Adrenal gland (tissue), 12 donors: ENCODE results near the gene MTHFD1. TPM values are rescaled to one million over a fixed set of nuclear protein-coding genes. Genes with fewer than 3 reads are reported as not detected.

ENCODE experiments used
- DNase-seq, 7 donors: peaks; one replicate each; pipeline ENCODE4 v3.0.0-alpha.2; 2019 to 2020
- H3K27ac ChIP-seq, 5 donors: fragments of 200-600 bp; sonication (generic) in 4 of 5; 1 replicate in 3 of 5; 2 replicates in 2 of 5; pipeline versions ENCODE4 v1.5.1 to v1.8.0; 2016 to 2020; ENCODE audit warnings: mild to moderate bottlenecking in 1 of 5
- H3K27me3 ChIP-seq: fragments of 200-600 bp; 2 replicates; pipeline ENCODE4 v1.8.0; 2021
- H3K36me3 ChIP-seq, 2 donors: fragments of 200-600 bp; replicated peaks in 1 of 2; 1 replicate in 1 of 2; 2 replicates in 1 of 2; pipeline versions ENCODE4 v1.5.1 to v1.8.0; 2018 to 2022
- H3K4me1 ChIP-seq, 2 donors: fragments of 200-600 bp; replicated peaks in 1 of 2; 1 replicate in 1 of 2; 2 replicates in 1 of 2; pipeline versions ENCODE4 v1.5.1 to v1.8.0; 2018 to 2021
- H3K4me3 ChIP-seq, 4 donors: fragments of 200-600 bp; sonication (generic) in 3 of 4; one replicate each; pipeline ENCODE4 v1.5.1; 2016 to 2018
- H3K9me3 ChIP-seq, 3 donors: fragments of 200-600 bp; sonication (generic) in 1 of 3; replicated peaks in 1 of 3; 1 replicate in 2 of 3; 2 replicates in 1 of 3; pipeline versions ENCODE4 v1.5.1 to v1.8.0; 2016 to 2021
- POLR2A ChIP-seq, 2 donors: fragments of 450-650 bp; IDR thresholded peaks; one replicate each; pipeline ENCODE4 v1.6.1; 2017; ENCODE audit warnings: antibody characterized with exemption in 2 of 2, mild to moderate bottlenecking in 2 of 2, moderate library complexity in 1 of 2
- WGBS, 4 donors: extraction: QIAGEN DNeasy Blood & Tissue Kit in 2 of 4; methylation state at CpG; one replicate each; pipeline versions ENCODE4 v1.1.5 to v1.1.7; 2013 to 2017; 5-methylcytosine and 5-hydroxymethylcytosine counted together
- intact Hi-C, 2 donors: fragments of 100-400 bp; cut with DNase I; formaldehyde crosslinking; loops; one replicate each; pipeline versions ENCODE4 v1.14.1 to v1.15.0; 2022 to 2023
- polyA plus RNA-seq, 3 donors: library from polyadenylated mRNA; stranded (reverse); fragments of 200-250 nt in 2 of 3; fragments of 350-450 nt in 1 of 3; fragmentation: Illumina TruSeq in 1 of 3; extraction: RNeasy Lipid Tissue Mini Kit (QIAGEN cat#74804) in 1 of 3; gene quantifications; one replicate each; pipeline ENCODE4 v1.2.3, GENCODE V29; 2013 to 2014
- total RNA-seq, 9 donors: library from RNA; depleted of rRNA in 4 of 9; stranded (reverse); fragments of >200 nt in 4 of 9; fragments of 120-200 nt in 1 of 9; fragmentation: NEBNext Ultra II Directional in 1 of 9; extraction: Animal tissue kit (Norgen Biotek cat#: 25700) in 1 of 9; gene quantifications; one replicate each; pipeline versions ENCODE4 v1.1.0 to v1.2.4, GENCODE V29; 2013 to 2023
- TF ChIP-seq, protein P1 (sequence below), 6 experiments: fragments of 450-650 bp in 4 of 6; fragments of 200-600 bp in 2 of 6; sonication (generic) in 1 of 6; IDR thresholded peaks; 1 replicate in 5 of 6; 2 replicates in 1 of 6; pipeline versions ENCODE4 v1.5.1 to v1.8.0; 2016 to 2021; ENCODE audit warnings: antibody characterized with exemption in 6 of 6, mild to moderate bottlenecking in 2 of 6, moderate library complexity in 1 of 6
- donor health status: healthy with polysubstance abuse.
- donor health status: Bipolar disorder and iron deficiency.
- donor health status: DM: yes; HTN: yes; CAD: no.
- donor health status: DM: no; HTN: no; CAD: no.
- donor health status: DM: no; HTN: no; CAD: no.
- donor health status: DM: yes; HTN: yes; CAD: no.

The MTHFD1 gene
- total and polyA plus RNA-seq, 12 donors: 14.9 to 66.4 (median 38.0) TPM

DNA sequence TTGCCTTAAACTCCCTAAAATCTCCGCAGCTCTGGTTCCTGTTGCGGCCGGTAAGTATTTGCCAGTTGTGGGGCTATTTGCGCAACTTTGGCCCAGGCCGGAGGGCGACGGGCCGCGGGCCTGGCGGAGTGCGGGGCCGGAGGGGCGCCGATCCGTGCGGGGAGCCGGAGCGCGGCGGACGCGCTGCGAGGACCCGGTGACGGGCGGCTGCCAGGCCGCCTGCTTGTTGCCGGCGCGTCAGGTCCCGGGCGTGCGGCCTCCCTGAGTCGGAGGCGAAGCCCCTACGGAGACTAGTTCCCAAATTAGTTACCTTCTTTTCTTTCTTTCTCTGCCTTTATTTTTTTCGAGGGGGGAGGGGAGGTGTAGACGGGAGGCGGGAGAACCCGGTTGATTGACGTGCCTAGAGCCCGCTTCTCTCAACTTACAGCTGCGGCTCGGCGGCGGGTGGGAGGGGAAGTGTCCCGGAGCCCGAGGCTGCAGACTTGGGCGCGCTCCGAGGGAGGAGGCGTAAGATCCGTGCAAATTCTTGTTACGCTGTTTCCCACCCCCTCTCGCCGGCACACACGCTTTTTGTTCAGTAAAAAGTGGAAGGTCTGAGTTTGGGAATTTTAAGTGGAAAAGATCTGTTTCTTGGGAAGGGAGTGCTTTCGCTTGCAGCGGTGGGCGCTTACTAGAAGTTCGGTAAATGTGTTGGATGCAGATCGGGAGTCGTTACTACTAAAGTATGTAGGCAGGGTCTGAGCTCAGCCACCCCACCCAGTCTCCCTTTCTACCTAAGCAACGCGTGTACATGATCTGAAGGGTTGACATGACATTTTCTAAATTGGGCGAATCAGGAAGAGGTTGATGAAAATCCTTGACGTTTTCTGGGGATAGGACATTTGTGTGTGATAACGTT lies 117.0 kb downstream of the MTHFD1 start:
- DNase-seq: peak; percentile 87 to 94 (median 91)
- H3K4me3 ChIP-seq: peak overlapping the region; percentile 66 to 89 (median 74)
- peaks cover 26 to 68% of the 10 kb centered on the region in 2 donors for H3K4me1 ChIP-seq
- no peaks in the 10 kb centered on the region for H3K9me3 ChIP-seq
- intact Hi-C loops: no loop called here
- H3K27me3 ChIP-seq: no peaks in the 10 kb centered on the region
- WGBS, 4 donors: 0 to 1% (median 0%) methylated on average over 31 to 68 of the region's 68 CpGs
- peak overlapping the region; percentile 93 to 100 (median 99) for H3K27ac ChIP-seq
- no peak for TF ChIP-seq POLR2A (IDR thresholded peaks at IDR 0.05)
- TF ChIP-seq, protein P1, sequence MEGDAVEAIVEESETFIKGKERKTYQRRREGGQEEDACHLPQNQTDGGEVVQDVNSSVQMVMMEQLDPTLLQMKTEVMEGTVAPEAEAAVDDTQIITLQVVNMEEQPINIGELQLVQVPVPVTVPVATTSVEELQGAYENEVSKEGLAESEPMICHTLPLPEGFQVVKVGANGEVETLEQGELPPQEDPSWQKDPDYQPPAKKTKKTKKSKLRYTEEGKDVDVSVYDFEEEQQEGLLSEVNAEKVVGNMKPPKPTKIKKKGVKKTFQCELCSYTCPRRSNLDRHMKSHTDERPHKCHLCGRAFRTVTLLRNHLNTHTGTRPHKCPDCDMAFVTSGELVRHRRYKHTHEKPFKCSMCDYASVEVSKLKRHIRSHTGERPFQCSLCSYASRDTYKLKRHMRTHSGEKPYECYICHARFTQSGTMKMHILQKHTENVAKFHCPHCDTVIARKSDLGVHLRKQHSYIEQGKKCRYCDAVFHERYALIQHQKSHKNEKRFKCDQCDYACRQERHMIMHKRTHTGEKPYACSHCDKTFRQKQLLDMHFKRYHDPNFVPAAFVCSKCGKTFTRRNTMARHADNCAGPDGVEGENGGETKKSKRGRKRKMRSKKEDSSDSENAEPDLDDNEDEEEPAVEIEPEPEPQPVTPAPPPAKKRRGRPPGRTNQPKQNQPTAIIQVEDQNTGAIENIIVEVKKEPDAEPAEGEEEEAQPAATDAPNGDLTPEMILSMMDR (IDR thresholded peaks at IDR 0.05): no peak
- H3K36me3 ChIP-seq: no peaks in the 10 kb centered on the region

DNA sequence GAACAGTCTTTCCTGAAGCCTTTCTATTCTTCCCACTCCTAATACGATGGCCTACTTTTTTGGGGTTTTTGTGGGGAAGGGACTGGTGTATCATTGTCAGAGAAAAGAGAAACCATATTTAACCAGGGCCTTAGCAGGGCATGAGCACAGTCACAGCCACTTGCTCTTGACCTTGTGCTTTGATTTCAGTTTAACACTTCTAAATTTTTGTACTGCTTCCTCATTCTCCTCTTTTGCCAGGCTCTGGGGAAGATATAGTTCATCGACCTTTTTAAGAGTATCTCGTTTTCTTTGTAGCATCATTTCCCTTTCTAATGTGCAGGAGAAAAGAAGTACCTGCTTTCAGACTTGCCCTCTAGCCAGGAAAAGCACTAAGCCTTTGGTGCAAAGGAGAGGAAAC lies 118.6 kb downstream of the MTHFD1 start:
- peak in 1 of 7 donors; percentile 21 for DNase-seq
- Histone ChIP-seq H3K36me3 (no peaks in the 10 kb centered on the region), H3K27me3 (no peaks in the 10 kb centered on the region), H3K4me1 (peaks cover 24 to 67% of the 10 kb centered on the region in 2 donors), H3K4me3 (peak overlapping the region in 1 of 4 donors; percentile 89), H3K27ac (peak overlapping the region in 4 of 5 donors; percentile 33 to 99 (median 65)), H3K9me3 (no peaks in the 10 kb centered on the region)
- WGBS, 4 donors: 19 to 25% (median 25%) methylated on average over 3 of the region's 3 CpGs
- TF ChIP-seq, protein P1 (IDR thresholded peaks at IDR 0.05): no peak
- no peak for TF ChIP-seq POLR2A (IDR thresholded peaks at IDR 0.05)
- intact Hi-C loops: no loop called here

DNA sequence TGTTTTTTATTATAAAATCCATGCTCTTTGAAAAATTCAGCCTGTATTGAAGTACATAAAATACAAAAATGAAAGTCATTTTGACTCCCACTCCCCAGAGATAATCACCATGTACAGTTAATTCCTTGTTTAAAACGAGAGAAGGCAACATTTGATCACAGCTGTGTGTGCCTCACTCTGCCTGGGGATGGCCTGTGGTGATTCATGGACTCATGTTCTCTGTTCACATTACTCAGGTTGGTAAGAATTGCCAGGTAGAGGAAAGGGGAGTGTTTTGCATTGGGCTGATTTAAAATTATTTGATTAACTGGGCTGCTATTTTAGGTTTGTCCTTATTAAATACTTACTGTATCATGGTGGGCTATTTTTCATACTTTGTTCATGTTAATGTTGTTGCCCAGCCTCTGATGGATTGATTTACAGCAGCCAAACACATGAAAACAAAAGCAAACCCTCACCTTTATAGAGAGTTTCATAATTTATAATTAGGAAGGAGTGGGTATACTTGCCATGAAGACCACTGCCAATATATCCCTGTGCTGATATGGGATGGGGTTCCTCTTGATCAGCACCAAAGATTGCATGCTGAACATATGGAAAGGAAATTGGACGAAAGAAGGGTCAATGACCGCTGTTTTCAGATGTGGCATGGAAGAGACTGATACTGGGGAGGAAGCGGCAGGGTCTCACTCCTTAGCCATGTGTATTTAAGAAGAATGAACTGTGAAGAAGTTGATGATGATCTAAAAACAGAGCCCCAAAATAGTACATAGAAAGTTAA lies 119.4 kb downstream of the MTHFD1 start:
- Histone ChIP-seq H3K27ac (peak overlapping the region in 1 of 5 donors; percentile 99), H3K36me3 (no peaks in the 10 kb centered on the region), H3K9me3 (no peaks in the 10 kb centered on the region), H3K4me3 (peak overlapping the region in 1 of 4 donors; percentile 20), H3K4me1 (peaks cover 20 to 67% of the 10 kb centered on the region in 2 donors), H3K27me3 (no peaks in the 10 kb centered on the region)
- peak in 3 of 7 donors; percentile 20 to 43 (median 38) for DNase-seq
- TF ChIP-seq POLR2A (IDR thresholded peaks at IDR 0.05): no peak
- intact Hi-C loops: no loop called here
- 65 to 73% (median 69%) methylated on average over 4 of the region's 4 CpGs for WGBS, 4 donors

DNA sequence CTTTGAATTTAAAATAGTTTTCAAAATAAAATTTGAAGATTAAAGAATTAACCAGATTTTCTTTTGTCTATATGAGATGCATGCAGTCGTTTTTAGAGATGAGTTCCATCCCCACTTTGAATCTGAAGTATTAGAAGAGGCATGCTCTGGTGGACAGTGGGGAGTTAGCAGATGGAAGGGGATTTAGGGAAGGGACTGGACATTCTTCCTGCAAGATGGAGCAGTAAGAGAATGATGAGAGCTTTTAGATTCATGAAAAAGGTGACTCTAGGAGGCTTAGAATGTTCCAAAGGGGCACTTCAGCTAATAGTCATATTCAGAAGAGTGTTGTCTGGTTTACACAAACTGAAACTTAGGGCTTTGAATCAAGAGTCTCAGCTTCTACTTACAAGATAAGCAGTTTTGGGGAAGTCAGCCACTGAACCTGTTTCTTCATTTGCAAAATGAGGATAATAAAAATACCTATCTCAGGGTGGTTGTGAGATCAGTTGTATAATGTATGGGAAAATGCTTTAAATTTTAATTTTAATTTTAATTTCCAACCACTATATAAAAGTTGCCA lies 120.1 kb downstream of the MTHFD1 start:
- no peaks in the 10 kb centered on the region for H3K9me3 ChIP-seq
- no peak for TF ChIP-seq POLR2A (IDR thresholded peaks at IDR 0.05)
- TF ChIP-seq, protein P1 (IDR thresholded peaks at IDR 0.05): no peak
- WGBS, 4 donors: 46 to 59% (median 51%) methylated on average over 1 of the region's 1 CpG
- H3K27me3 ChIP-seq: no peaks in the 10 kb centered on the region
- no peak for DNase-seq
- H3K36me3 ChIP-seq: no peaks in the 10 kb centered on the region
- peak overlapping the region in 1 of 5 donors; percentile 99 for H3K27ac ChIP-seq
- H3K4me3 ChIP-seq: no peak overlapping the region
- intact Hi-C loops: no loop called here
- H3K4me1 ChIP-seq: peaks cover 17 to 69% of the 10 kb centered on the region in 2 donors
